GM12878 (cell line): Measurements from ENCODE around the gene LSAMP. TPM values are rescaled to one million over a fixed set of nuclear protein-coding genes. Genes with fewer than 3 reads are reported as not detected.
"Not testable (repeated sequence)": the region's sequence is repeated elsewhere in the genome, so short reads cannot be mapped to it uniquely, and the experiment has no call there.

Experiments
- ATAC-seq: fragments of 200-7000 bp; cut with Tn5 transposase; 3 replicates; pipeline ENCODE4 v1.9.1; 2020; ENCODE audit warnings: mild to moderate bottlenecking, moderate library complexity
- BruUV-seq: library from RNA; stranded (reverse); fragments of 400-500 nt; replicated peaks from 2 replicates; lab custom pipeline; 2021; lab: Mats Ljungman, UMichigan
- CTCF ChIA-PET: fragments of 300-600 bp; sonication (Branson Sonifier 250); formaldehyde crosslinking; extraction: SDS; loops from one replicate; lab custom pipeline; 2021; ENCODE audit warnings: inconsistent platforms; lab: Yijun Ruan, JAX
- POLR2A ChIA-PET: fragments of 350-600 bp; formaldehyde crosslinking; extraction: SDS; loops from one replicate; lab custom pipeline; 2021; ENCODE audit warnings: inconsistent platforms; lab: Charles Lee
- RAD21 ChIA-PET: fragments of 300-600 bp; sonication (Branson Sonifier 250); formaldehyde crosslinking; loops from one replicate; lab custom pipeline; 2023; ENCODE audit warnings: antibody characterized with exemption; ENCODE audit not compliant: unreplicated experiment; lab: Charles Lee
- SMC1A ChIA-PET: fragments of 300-600 bp; sonication (Branson Sonifier 250); formaldehyde crosslinking; loops from one replicate; lab custom pipeline; 2023; ENCODE audit not compliant: unreplicated experiment, uncharacterized antibody; lab: Charles Lee
- DNase-seq: peaks from one replicate; pipeline ENCODE4 v3.0.0-alpha.2; 2011; ENCODE audit warnings: low read depth, low spot score
- FAIRE-seq: peaks from 3 replicates; lab custom pipeline; 2011; peaks lifted over from hg19 to GRCh38; lab: Jason Lieb, UNC
- H2AFZ ChIP-seq: 2 replicates; pipeline ENCODE4 v1.6.0; 2011; ENCODE audit warnings: low read depth, low read length, control low read depth; ENCODE audit not compliant: control insufficient read depth
- H3K27ac ChIP-seq: 2 replicates; pipeline ENCODE4 v1.5.1; 2011; ENCODE audit warnings: control low read depth; ENCODE audit not compliant: control insufficient read depth, insufficient read depth
- H3K27me3 ChIP-seq, 2 experiments: replicated peaks in 1 of 2; 2 replicates each; pipeline versions ENCODE4 v1.6.0 to v1.6.1; 2011; ENCODE audit warnings: low read length in 1 of 2; ENCODE audit not compliant: control insufficient read depth in 2 of 2, insufficient read depth in 2 of 2
- H3K36me3 ChIP-seq, 2 experiments: 2 replicates each; pipeline ENCODE4 v1.5.1; 2011; ENCODE audit warnings: low read length in 1 of 2; ENCODE audit not compliant: control insufficient read depth in 2 of 2, insufficient read depth in 2 of 2
- H3K4me1 ChIP-seq: 2 replicates; pipeline ENCODE4 v1.6.1; 2011; ENCODE audit warnings: mild to moderate bottlenecking, low read length, moderate library complexity, mixed read lengths; ENCODE audit not compliant: control insufficient read depth, insufficient read depth
- H3K4me2 ChIP-seq: 2 replicates; pipeline ENCODE4 v1.6.0; 2011; ENCODE audit warnings: control low read depth; ENCODE audit not compliant: control insufficient read depth, insufficient read depth
- H3K4me3 ChIP-seq: fragments of 200-600 bp; sonication (generic); 2 replicates; pipeline ENCODE4 v1.5.1; 2016
- H3K79me2 ChIP-seq: 2 replicates; pipeline ENCODE4 v1.6.0; 2011; ENCODE audit warnings: low read length; ENCODE audit not compliant: control insufficient read depth, insufficient read depth
- H3K9ac ChIP-seq: 2 replicates; pipeline ENCODE4 v1.8.0; 2011; ENCODE audit warnings: low read length, control low read depth, mixed read lengths; ENCODE audit not compliant: control insufficient read depth, insufficient read depth
- H3K9me3 ChIP-seq: replicated peaks from 3 replicates; pipeline ENCODE4 v1.5.1; 2011; ENCODE audit warnings: mild to moderate bottlenecking, low read length; ENCODE audit not compliant: control insufficient read depth, insufficient read depth
- H4K20me1 ChIP-seq: 2 replicates; pipeline ENCODE4 v1.6.0; 2011; ENCODE audit not compliant: control insufficient read depth, insufficient read depth
- BHLHE40 ChIP-seq, 2 experiments: fragments of 450-650 bp in 1 of 2; IDR thresholded peaks; 2 replicates each; pipeline ENCODE4 v1.6.1; 2011 to 2017; ENCODE audit warnings: low read depth in 2 of 2, borderline replicate concordance in 1 of 2, improper control_type of control experiment in 1 of 2, low read length in 1 of 2, mild to moderate bottlenecking in 1 of 2
- CREM ChIP-seq: IDR thresholded peaks from 2 replicates; pipeline ENCODE4 v1.6.1; 2014; ENCODE audit warnings: antibody characterized with exemption, low read depth
- EZH2 ChIP-seq: IDR thresholded peaks from 2 replicates; pipeline ENCODE4 v1.6.1; 2012; ENCODE audit warnings: low read depth, mild to moderate bottlenecking, control low read depth, inconsistent platforms, low read length, borderline replicate concordance; ENCODE audit not compliant: control insufficient read depth
- FOXM1 ChIP-seq: IDR thresholded peaks from 2 replicates; pipeline ENCODE4 v1.6.1; 2012; ENCODE audit warnings: low read depth, mild to moderate bottlenecking, inconsistent platforms, low read length, moderate library complexity
- HDGF ChIP-seq: fragments of 450-650 bp; IDR thresholded peaks from 2 replicates; pipeline ENCODE4 v1.6.1; 2016; ENCODE audit warnings: antibody characterized with exemption
- JUNB ChIP-seq: IDR thresholded peaks from 2 replicates; pipeline ENCODE4 v1.6.1; 2016; ENCODE audit warnings: antibody characterized with exemption, mild to moderate bottlenecking
- MTA3 ChIP-seq: IDR thresholded peaks from 2 replicates; pipeline ENCODE4 v1.6.1; 2012; ENCODE audit warnings: low read length, inconsistent platforms, borderline replicate concordance
- PAX8 ChIP-seq: fragments of 450-650 bp; IDR thresholded peaks from 2 replicates; pipeline ENCODE4 v1.6.1; 2017; ENCODE audit warnings: mild to moderate bottlenecking, moderate library complexity
- RCOR1 ChIP-seq: conservative IDR thresholded peaks from 2 replicates; pipeline ENCODE4 v1.6.1; 2012; ENCODE audit warnings: low read depth, low read length, improper control_type of control experiment
- SRF ChIP-seq, 2 experiments: IDR thresholded peaks; 2 replicates each; pipeline ENCODE4 v1.6.1; 2011; ENCODE audit warnings: low read depth in 2 of 2, low read length in 2 of 2, mild to moderate bottlenecking in 1 of 2, moderate library complexity in 1 of 2
- SUZ12 ChIP-seq: fragments of 200-600 bp; sonication (generic); IDR thresholded peaks from one replicate; pipeline ENCODE4 v1.6.1; 2018; ENCODE audit warnings: antibody characterized with exemption, mild to moderate bottlenecking; ENCODE audit not compliant: unreplicated experiment
- ZSCAN29 ChIP-seq: fragments of 450-650 bp; IDR thresholded peaks from 2 replicates; pipeline ENCODE4 v1.6.1; 2017; ENCODE audit warnings: mild to moderate bottlenecking, moderate library complexity
- WGBS: methylation state at CpG from one replicate; pipeline ENCODE4 v1.1.6; 2016; ENCODE audit warnings: low lambda C conversion rate; ENCODE audit not compliant: insufficient replicate concordance, insufficient coverage; ENCODE audit errors: missing lambda C conversion rate; 5-methylcytosine and 5-hydroxymethylcytosine counted together
- in situ Hi-C: fragments of 300-500 bp; cut with MboI; formaldehyde crosslinking; loops from 9 replicates; pipeline ENCODE4 v1.14.3; 2018; ENCODE audit warnings: mixed read lengths
- intact Hi-C: fragments of 100-400 bp; cut with micrococcal nuclease; formaldehyde crosslinking; loops from one replicate; pipeline ENCODE4 v1.14.2; 2022; ENCODE audit not compliant: unreplicated experiment
- polyA plus RNA-seq, 11 experiments: library from polyadenylated mRNA; depleted of rRNA in 4 of 11; unstranded in 6 of 11; stranded (reverse) in 5 of 11; fragments of >200 nt; fragmentation: Nextera tagmentation in 4 of 11; fragmentation: Illumina TruSeq in 1 of 11; extraction: Ambion mirVana in 4 of 11; extraction: Trizol in 1 of 11; gene quantifications; 1 replicate in 1 of 11; 2 replicates in 10 of 11; pipeline versions ENCODE4 v1.2.1 to v1.2.3, GENCODE V29; 2011 to 2016; ENCODE audit warnings: inconsistent platforms in 2 of 11, missing spikeins in 2 of 11, low read depth in 1 of 11
- total RNA-seq, 4 experiments: library from RNA; depleted of rRNA in 3 of 4; stranded (reverse); fragments of >200 nt in 3 of 4; fragmentation: Illumina TruSeq in 1 of 4; extraction: Trizol in 1 of 4; gene quantifications; 2 replicates each; pipeline versions ENCODE4 v1.2.1 to v1.2.3, GENCODE V29; 2013 to 2021

Gene LSAMP
- total and polyA plus RNA-seq, 10 of the 15 experiments (the other 5 are each of a cell fraction or from before 2014, with no cell fraction given) = 2.0 to 12.7 (median 6.5) TPM

DNA sequence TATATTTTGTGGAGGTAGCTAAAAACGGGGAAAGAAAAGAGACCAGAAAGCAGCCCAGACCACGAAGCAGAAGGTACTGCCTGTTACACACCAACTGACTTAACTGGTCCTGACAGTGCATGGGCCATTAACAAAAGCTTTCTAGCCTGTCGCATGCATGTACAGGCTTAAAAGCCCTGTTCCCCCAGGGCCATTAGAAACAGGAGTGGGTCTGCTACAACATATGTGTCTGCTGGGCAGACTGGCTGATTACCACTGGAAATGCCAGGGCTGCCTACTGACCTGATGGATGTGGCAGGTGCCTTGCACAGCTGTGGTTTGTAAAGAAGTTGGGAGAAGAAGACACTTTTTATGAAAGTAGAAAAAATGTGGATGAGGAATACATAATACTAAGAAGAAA, 684.6 kb downstream of the LSAMP start:
- Histone ChIP-seq H3K4me1 (no peaks in the 10 kb centered on the region), H3K36me3 (no peaks in the 10 kb centered on the region), H3K4me2 (no peak overlapping the region), H3K27ac (no peak overlapping the region), H2AFZ (no peak overlapping the region), H3K9me3 (no peaks in the 10 kb centered on the region), H4K20me1 (no peaks in the 10 kb centered on the region), H3K4me3 (no peak overlapping the region), H3K79me2 (no peaks in the 10 kb centered on the region), H3K27me3 (no peaks in the 10 kb centered on the region), H3K9ac (no peak overlapping the region)
- ChIA-PET RAD21 (no interaction called here), CTCF (interaction anchor here (1.4 kb wide), 1 partner anchor 67 kb away, joined by 4 read pairs; no protein-coding TSS in a partner anchor), POLR2A (no interaction called here), SMC1A (no interaction called here)
- no peak for TF ChIP-seq MTA3
- TF ChIP-seq JUNB = no peak
- DNase-seq (no peak), ATAC-seq (no peak), FAIRE-seq (no peak)
- intact Hi-C loops (no loop called here), in situ Hi-C loops (no loop called here)
- WGBS = 27% methylated on average over 3 of the region's 3 CpGs
- BruUV-seq = no TSS peak

DNA sequence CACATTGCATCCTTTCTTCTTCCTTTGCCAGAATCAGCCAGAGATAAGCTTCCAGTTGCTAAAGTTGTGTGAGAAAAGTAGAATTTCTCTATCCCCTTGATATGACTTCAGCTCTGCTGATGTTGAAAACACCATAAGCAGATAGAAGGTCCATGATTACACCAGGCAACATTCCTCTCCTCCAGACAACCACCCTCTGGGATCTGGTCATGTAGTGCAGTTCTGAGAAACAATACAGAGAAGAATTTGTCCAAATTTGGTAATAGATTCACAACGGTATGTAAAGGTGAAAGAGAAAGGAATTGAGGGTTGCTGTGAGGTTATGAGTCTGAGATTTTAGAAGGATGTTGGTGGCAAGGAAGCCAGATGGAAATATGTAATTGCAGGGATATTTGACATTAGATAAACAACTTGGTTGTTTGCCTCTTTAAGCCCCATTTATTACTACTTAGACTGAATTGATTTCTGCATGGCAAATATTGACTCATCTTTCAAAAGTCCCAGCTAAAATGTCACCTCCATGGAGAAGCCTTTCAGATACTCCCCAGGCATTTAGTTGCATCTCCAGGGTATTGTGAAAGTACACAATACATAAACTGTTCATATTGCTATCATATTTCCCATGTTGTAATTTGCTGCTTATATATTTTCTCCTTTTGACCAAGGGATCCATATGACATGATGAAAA, 687.1 kb downstream of the LSAMP start:
- SMC1A ChIA-PET = no interaction called here
- no peaks in the 10 kb centered on the region for H3K9me3 ChIP-seq

DNA sequence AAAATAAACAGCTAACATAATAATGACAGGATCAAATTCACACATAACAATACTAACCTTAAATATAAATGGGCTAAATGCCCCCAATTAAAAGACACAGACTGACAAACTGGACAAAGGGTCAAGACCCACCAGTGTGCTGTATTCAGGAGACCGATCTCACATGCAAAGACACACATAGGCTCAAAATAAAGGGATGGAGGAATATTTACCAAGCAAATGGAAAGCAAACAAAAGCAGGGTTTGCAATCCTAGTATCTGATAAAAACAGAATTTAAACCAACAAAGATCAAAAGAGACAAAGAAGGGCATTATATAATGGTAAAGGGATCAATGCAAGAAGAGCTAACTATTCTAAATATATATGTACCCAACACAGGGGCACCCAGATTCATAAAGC, 692.3 kb downstream of the LSAMP start:
- H3K4me3 ChIP-seq, H3K36me3 ChIP-seq, H2AFZ ChIP-seq, H4K20me1 ChIP-seq, FAIRE-seq, SMC1A ChIA-PET, BruUV-seq, H3K79me2 ChIP-seq, in situ Hi-C loops, H3K27ac ChIP-seq, intact Hi-C loops, H3K4me1 ChIP-seq, CTCF ChIA-PET, H3K4me2 ChIP-seq, DNase-seq, POLR2A ChIA-PET, H3K27me3 ChIP-seq, H3K9me3 ChIP-seq, RAD21 ChIA-PET, H3K9ac ChIP-seq, ATAC-seq: not testable (repeated sequence)
- WGBS = 26% methylated on average over 1 of the region's 1 CpG

More for the DNA sequence above, 687.1 kb downstream of the LSAMP start:
- Histone ChIP-seq H3K4me2 (no peak overlapping the region), H3K4me3 (no peak overlapping the region), H3K9ac (no peak overlapping the region), H3K27ac (no peak overlapping the region), H3K36me3 (no peaks in the 10 kb centered on the region), H3K4me1 (no peaks in the 10 kb centered on the region), H3K27me3 (no peaks in the 10 kb centered on the region), H4K20me1 (no peaks in the 10 kb centered on the region), H3K79me2 (no peaks in the 10 kb centered on the region), H2AFZ (no peak overlapping the region)
- RAD21 ChIA-PET = no interaction called here
- ATAC-seq (no peak), DNase-seq (no peak), FAIRE-seq (no peak)
- 0% methylated on average over 1 of the region's 1 CpG for WGBS
- no TSS peak for BruUV-seq
- in situ Hi-C loops = no loop called here
- POLR2A ChIA-PET = no interaction called here
- intact Hi-C loops = no loop called here
- CTCF ChIA-PET = no interaction called here
- TF ChIP-seq ZSCAN29 = no peak
- TF ChIP-seq PAX8 = no peak
- no peak for TF ChIP-seq RCOR1
- TF ChIP-seq HDGF = no peak
- no peak for TF ChIP-seq EZH2
- no peak for TF ChIP-seq BHLHE40 (IDR thresholded peaks at IDR 0.05; ENCODE audit: borderline replicate concordance in 1 of 2, low read depth in 2 of 2, low read length in 1 of 2)
- no peak for TF ChIP-seq CREM
- no peak for TF ChIP-seq SUZ12
- TF ChIP-seq SRF (IDR thresholded peaks at IDR 0.05; ENCODE audit: low read depth in 2 of 2, low read length in 2 of 2) = no peak
- no peak for TF ChIP-seq FOXM1
